ENCODE results near the gene PTPRG.
"Not testable (repeated sequence)": the region's sequence is repeated elsewhere in the genome, so short reads cannot be mapped to it uniquely, and the experiment has no call there.

Gene PTPRG

DNA sequence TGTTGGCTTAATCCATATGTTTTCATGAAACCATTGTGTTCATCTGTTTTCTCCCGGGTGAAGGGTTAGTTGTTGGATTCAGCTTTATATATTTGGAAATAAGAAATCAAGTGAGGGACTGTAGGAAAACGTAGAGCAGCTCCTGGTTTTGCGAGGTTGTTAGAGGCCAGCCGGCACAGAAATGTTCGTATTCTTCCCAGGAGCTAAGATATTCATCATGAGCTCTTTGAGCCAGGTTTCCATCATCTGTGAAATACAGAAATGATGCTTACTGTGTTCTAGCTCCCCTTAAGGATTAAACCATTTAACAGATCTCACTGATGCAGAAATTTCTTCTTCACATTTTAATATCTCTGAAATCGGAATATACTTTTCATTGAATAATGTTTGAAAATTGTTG lies 235.5 kb downstream of the PTPRG start:
- no peak for DNase-seq (ENCODE audit: low spot score)

DNA sequence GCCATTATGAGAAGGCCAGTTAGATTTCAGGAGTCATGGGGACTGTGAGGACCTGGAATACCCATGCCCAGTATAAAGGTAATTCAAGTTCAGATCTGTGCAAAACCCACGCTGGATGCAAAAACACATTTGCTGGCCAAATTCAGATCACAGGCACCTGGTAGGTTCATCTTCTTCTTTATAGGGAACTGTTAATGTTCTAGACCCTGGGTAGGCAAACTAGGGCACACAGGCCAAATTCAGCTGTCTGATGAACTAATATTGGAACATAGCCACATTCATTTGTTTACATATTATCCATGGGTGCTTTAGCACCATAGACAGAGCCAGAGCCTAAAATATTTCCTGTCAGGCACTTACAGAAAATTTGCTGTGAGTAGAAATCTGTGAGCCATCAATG lies 241.4 kb downstream of the PTPRG start:
- DNase-seq (ENCODE audit: low spot score), result no peak

DNA sequence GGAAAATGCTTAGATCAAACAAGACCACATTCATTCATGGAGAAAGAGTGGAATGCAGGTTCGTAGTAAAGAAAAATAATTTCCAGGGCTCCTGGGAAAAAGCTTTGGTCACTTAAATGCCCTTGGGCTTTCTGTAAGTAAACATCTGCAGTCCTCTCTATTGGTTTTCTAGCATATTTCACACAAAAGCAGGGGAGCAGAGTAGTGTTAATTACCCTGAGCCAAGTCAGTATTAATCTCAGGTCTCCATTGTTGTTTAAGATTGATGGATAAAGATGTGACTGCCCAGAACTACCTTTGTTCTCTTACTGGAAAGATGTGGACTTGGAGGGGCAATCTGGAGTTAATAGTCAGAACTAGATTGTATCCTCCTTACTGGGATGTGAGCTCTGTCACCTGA lies 242.6 kb downstream of the PTPRG start:
- DNase-seq (ENCODE audit: low spot score), result no peak

DNA sequence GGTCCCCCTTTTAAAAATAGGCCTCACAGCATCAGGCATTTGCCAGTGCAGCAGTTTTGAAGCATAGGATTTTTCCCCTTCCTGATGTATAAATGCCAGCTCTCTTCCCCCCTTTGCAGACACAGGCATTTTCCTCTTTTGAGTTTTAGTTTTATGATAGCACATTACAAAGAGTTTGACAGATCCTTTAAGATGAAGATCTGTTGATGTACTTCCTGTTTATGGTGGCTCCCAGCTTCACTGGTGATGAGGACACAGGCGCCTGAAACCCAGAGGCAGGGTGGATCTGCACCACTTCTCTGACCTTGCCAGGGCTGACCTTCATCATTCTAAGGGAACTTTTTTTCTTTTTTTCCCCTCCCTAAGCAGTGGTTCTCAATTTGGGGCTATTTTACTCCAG lies 243.4 kb downstream of the PTPRG start:
- no peak for DNase-seq (ENCODE audit: low spot score)

DNA sequence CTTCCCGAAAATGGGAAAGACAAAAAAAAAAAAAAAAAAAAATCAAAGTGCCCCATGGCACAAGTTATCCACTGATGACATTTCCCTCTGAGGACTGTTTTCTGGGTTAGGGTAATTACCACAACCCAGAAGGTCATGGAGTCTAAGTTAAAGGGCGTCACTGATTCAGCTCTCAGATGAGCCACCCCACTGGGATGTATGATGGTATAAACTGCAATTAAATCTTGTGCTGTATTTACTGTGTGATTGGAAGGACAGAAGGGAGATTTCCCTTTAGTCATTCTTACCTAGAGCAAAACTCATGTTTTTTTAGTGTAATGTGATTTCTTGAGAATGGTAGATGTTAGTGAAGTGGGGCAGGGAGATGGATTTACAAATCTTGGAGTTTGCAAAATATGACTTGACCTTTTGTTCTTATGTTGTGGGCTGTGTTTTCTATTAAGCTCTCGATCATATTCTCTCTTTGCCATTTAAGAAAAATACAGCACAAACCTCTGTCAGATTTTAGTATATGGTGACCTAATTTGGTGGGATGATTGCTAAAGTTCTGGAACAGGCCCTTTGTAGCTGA lies 244.2 kb downstream of the PTPRG start:
- DNase-seq (ENCODE audit: low spot score), result no peak

DNA sequence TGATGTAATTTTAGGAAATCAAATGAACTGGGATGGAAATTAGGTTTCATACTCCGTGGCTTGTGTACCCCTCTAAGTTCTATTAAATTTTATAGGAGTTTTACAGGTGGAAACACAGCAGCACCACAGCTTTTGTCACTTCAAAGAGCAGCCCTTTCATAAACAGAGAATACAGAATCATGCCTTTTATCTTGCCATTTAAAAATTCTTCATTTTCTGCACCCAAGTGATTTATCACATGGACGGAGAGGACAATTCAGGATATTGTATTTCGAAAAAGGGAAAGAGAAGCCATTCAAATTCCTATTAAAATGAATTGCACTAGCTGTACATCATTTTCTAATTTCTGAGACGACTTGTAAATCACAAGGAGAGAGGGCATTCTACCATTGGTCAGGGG lies 245.4 kb downstream of the PTPRG start:
- no peak for DNase-seq (ENCODE audit: low spot score)

DNA sequence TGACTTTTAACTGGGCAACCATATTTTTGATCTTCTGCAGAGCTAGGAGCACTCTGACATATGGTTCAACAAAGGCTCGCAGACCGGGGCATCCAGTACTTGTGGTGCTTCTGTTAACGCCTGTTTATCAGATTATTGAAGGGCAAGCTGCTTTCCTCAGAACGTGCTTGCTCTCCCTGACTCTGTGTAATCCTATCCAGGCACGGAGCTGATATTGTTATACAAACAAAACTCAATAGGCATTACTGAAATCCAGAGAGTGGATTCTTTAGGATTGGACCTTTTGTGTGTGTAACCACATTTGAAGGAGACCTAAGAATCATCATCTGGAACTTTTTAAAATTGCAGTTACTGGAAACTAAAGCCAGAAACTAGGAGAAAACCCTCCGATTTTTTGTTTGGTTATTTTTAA lies 246.5 kb downstream of the PTPRG start:
- DNase-seq (ENCODE audit: low spot score), result peak; percentile 12

DNA sequence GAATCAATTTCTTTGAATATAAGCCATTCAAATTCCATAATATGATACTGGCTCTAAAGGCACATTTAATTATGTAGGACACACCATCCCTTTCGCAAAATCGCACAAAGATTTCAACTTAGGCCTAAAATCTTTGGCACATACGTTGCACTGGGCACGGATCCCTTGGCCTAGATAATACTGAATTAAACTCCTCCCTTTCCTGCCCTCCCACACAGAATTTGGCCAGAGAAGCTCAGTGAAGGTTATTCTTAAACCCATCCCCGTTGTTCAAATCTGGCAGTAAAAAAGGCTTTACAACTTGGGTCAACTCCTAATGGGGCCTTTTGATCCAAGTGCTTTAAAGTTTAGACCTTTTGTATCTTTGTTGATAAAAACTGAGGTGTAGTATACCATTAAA lies 247.2 kb downstream of the PTPRG start:
- DNase-seq (ENCODE audit: low spot score), result no peak

DNA sequence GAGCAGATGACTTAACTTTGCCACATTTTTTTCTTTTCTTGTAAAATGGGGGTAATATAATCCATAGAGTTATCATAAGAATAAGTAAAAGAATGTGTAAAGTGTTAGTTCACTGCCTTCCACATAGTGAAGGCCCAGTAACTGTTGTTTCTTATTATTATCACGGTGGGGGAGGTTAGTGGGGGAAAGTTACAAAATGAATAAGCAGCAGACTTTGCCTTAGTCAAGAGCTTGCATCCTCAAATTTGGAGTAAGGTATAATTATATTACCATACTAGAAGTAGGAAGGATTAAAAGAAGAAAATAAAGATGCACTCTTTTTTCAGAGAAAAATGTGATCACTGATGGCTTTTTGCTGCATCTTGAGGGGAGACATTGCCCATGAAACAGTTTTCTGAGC lies 247.6 kb downstream of the PTPRG start:
- no peak for DNase-seq (ENCODE audit: low spot score)

DNA sequence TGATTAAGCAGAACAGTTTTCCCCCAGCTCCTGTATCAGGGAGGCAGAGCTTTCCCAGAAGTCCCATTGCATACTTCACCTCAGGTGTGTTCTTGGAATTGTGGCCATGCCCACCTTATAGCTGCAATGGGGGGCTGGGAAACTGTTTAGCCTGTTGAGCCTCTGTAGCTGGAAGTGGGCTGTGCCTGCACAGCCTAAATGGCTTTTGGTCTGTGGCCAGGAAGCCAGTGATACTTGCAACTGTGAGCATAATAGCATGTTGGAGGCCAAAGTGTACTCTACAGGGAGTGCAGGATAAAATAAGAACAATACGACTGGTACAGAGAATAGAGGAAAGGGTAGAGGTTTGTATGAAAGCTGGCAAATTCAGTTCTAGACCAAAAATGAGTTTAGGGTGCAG lies 248.5 kb downstream of the PTPRG start:
- no peak for DNase-seq (ENCODE audit: low spot score)

DNA sequence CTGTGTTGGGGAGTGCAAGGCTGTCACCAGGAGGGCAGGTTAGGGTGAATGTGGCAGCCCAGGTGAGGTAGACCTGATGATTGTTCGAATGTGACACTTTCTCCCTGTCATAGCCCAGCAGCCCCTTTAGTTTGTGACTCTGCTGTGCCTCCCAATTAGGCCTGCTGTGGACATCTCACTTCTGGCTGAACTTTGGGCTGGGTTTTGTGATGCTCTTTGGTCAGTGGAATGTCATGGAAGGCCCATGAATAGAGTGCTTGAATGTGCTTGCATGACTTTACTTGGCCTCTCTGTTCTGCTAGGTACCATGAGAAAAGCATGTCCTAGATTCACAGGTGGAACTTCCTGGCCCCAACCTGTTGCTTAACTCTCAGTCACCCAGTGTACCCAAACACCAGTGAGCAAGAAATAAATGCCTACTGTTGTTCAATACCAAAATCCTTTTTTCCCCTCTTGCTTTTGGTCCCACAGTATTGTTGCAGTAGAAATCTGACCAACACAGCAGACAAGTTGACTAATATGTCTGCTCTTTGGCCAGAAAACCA lies 249.7 kb downstream of the PTPRG start:
- DNase-seq (ENCODE audit: low spot score), result no peak

DNA sequence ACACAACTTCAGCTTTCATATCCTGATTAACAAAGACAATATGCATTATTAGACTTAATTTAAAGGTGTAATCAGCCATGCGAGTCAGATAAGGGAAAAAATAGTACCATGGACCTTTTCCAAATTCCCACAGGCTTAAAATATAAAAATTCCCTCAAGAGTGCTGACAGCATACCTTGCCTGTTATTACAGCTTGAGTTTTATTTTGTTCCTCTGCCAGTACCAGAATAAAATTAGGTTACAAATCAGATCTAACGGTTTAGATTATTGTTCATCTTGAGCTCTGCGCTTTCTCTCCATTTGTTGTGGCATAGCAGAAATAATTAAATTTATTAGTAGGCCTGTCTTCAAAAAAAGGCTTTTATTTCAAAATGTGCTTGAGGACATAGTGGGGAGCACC lies 250.3 kb downstream of the PTPRG start:
- no peak for DNase-seq (ENCODE audit: low spot score)

DNA sequence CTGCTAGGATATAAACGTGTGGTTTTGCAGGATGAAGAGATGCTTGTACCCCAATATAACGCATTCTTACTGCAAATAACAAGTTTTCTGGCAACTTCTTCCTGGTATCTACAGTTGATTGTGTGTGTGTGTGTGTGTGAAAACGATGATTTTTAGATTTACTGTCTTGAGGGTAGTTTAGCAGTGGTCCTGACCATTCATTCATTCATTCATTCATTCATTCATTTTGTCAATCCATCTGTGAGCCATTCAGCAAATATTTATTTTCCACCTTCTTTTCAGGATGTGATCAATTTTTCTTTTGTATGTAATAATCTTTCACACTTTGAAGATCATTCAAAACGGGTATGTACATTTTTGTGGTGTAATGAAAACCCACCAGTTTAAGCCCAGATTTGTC lies 250.7 kb downstream of the PTPRG start:
- no peak for DNase-seq (ENCODE audit: low spot score)

DNA sequence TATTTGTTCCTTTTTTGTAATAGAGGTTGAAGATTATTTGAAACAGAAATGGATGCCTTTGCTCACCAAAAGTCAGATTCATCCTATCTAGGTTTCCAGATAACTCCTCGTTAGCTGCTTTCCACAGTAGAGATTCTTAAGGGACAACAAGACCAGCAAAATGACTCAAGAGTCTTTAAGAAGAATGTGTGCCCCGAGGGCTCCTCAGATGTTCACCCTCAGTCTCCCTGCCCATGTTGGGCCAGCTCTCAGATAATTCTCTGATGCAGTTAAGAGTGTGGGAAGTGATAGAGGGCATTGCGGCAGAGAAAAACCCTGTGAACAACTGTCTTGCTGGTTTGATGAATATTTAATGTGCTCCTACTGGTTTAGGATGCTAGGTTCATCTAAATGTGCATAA lies 251.1 kb downstream of the PTPRG start:
- DNase-seq (ENCODE audit: low spot score), result no peak

DNA sequence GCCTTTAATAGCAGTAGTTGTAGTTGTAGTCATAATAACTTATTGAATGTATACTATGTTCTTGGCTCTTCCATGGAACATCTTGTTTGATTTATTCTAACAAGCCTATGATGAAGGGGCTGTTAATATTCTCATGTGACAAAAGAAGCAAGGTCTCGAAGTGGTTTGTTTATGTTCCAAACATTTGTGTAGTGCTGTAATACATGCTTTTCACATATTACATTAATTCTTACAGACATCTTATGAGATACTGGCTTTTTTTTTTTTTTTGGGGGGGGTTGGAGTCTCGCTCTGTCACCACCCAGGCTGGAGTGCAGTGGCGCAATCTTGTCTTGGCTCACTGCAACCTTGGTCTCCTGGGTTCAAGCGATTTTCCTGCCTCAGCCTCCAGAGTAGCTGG lies 252.3 kb downstream of the PTPRG start:
- DNase-seq (ENCODE audit: low spot score), result no peak

DNA sequence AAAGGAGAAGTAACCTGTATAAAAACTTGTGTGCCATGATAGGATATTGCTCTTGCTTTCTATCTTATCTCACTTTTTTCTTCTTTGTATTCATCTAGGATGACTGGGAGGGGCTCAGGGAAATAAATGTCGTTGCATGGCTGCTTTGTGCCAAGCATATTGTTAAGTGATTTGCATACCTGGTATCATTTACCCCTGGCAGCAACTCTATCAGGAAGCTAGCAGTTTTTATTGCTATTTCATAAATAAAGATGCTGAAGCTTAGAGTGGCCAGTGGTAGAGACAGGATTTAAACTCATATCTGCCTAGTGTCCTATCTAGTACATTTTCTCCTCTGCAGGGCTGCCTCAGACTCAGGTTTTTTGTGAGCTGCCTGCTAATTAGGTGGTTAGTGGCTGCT lies 253.3 kb downstream of the PTPRG start:
- no peak for DNase-seq (ENCODE audit: low spot score)

DNA sequence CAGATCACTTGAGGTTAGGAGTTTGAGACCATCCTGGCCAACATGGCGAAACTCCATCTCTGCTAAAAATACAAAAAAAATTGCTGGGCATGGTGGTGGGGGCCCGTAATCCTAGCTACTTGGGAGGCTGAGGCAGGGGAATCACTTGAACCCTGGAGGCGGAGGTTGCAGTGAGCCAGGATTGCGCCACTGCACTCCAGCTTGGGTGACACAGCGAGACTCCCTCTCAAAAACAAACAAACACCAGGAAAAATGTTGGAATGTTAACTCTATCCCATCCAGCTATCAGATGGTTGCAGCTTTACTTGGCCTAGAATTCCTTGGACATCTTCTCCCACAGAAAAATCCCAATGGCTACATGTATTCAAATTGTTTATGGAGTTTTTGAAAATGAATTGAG lies 254.9 kb downstream of the PTPRG start:
- DNase-seq (ENCODE audit: low spot score), result not testable (repeated sequence)

DNA sequence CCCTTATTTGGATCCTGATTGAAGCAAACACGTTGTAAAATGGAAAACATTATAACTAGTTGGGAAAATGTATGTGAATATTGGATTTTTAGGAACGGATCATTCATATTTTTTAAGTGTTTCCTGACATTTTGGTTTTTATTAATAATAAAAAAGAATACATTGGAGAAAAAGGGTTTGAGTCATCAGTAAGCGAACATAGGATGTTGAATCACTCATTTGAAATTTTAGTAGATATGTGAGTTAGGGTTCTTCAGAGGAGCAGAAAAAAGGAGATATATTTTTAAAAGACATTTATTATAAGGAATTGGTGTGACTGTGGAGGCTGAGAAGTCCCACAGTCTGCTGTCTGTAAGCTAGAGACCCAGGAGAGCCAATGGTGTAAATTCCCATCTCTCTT lies 258.5 kb downstream of the PTPRG start:
- DNase-seq (ENCODE audit: low spot score), result no peak

DNA sequence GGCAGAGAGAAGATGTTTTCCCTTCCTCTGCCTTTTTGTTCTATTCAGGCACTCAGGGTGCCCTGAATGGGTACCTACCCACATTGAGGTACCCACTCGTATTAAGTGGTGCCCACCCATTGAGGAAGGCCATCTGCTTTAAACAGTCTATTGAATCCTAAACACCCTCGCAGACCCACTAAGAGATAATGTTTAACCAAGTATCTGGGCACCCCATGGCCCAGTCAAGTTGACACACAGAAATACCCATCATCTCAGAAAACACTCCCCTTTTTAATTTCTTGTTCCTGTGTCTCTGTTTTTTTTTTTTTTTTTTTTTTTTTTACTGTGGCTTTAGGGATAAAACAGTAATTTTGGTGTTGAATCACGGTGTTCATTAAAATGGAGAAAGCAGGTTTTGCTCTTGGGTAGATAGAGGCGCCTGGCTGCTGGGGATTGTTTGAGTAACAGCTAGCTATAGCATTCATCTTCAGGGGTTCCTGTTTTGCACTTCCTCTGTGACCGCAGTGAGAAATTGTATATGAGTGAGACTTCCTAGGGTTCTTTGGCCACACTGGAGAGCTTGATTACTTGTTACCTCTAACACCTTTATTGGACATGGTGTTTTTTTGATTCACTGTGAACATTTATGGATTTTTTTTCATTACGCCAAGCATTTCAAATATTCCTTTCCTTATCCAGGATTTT lies 259.1 kb downstream of the PTPRG start:
- DNase-seq (ENCODE audit: low spot score), result no peak

DNA sequence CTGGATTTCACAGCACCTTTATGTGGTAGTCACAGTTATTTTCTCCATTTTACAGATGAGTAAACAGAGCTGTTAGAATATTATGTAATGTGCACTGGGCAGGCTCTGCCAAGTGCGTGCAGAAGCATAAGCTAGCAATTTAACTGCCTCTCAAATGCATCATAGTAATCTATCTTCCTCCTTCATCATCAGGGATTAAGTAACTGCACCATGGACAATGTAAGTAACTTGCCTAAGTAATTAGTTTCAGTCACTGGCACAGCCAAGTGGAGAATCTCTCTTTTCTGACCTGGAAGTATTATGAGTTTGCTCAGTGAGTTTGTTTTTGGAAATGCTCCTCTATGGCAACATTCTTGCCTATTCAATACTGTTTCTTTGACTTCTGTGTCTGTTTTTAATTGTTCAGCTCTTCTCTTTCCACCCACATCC lies 260.5 kb downstream of the PTPRG start:
- DNase-seq (ENCODE audit: low spot score), result no peak

DNA sequence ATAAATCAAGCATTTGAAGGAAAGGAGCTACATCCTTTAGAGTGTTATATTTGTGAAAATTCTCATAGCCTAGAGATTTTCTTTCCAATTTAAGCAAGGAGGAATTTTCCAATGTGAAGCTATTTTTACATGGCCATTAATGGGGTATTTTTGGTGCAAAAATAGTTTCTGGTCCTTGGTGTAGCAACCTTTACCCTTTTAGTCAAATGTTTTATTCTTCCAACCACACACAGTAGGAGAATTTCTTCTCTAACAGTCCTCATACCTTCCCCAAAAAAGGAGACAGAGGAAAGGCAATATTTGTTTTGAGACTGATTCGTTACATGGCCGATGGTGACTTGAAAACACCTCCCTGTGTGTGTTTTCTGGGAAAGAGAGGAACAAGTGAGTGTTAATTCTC lies 261.2 kb downstream of the PTPRG start:
- DNase-seq (ENCODE audit: low spot score), result no peak

DNA sequence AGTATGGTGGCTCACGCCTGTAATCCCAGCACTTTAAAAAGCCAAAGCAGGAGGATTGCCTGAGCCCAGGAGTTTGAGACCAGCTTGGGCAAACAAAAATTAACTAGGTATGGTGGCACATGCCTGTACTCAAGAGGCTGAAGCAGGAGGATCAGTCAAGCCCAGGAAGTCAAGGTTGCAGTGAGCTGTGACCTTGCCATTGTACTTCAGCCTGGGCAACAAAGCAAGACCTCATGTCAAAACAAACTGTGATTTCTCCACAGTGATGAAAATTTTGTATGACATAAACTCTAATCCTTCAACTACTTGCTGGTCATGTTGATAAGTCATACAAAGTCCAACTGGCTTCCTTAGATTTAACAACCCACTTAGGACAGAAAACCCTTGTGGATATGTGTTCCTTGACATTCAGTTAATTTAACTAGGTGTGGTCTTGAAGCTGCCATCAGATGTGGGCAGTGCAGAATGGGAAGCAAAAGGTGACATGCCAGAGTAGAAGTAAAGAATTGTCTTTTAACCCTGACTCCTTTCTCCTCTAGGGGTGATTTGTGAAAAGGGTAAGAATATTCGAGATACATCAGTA lies 263.3 kb downstream of the PTPRG start:
- DNase-seq (ENCODE audit: low spot score), result no peak

DNA sequence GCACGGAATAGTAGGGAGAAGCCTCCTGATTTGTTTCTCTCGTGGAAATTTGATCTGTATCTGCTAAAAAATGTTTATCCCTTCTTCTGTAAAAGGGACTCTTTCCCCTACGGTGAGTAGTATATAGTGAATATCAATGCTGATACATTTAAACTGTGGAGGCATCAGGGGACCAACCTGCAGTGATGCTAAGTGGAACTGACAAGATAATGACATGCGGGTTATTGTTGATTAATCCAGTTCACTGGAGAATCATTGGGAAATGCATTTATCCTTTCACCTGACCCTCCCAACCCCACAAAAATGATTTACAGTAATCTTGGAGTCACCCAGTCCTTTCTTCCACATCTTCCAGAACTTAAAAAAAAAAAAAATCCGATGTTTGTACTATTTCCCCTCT lies 264.8 kb downstream of the PTPRG start:
- DNase-seq (ENCODE audit: low spot score), result no peak

All from HuH-7.5 (cell line).